HG03442 (cell line): ENCODE results near the gene ASIC3.

Experiments
- ATAC-seq: cut with Tn5 transposase; IDR thresholded peaks from one replicate; pipeline ENCODE4 v1.9.1; 2021; ENCODE audit warnings: mild to moderate bottlenecking, moderate library complexity; ENCODE audit not compliant: unreplicated experiment

The ASIC3 gene

GRCh38 chr7:151056666-151057505 is 8.6 kb downstream of the ASIC3 start:
- ATAC-seq: no peak

GRCh38 chr7:151057506-151057988 is 9.2 kb downstream of the ASIC3 start, which contains the start of gene CDK5:
TSS of gene CDK5 (minus strand) at chr7:151057897. CDS start at chr7:151057848, 49 bp downstream.
- peak; percentile 9 for ATAC-seq

GRCh38 chr7:151057989-151058780 is 9.9 kb downstream of the ASIC3 start:
- peak; percentile 88 for ATAC-seq

GRCh38 chr7:151058781-151059366 is 10.5 kb downstream of the ASIC3 start:
- ATAC-seq: no peak

GRCh38 chr7:151059367-151060112 is 11.2 kb downstream of the ASIC3 start, which contains the start of gene SLC4A2:
TSS of gene SLC4A2 (plus strand) at chr7:151059589. CDS start at chr7:151061988, 2,399 bp downstream.
- ATAC-seq: peak; percentile 27

- ATAC-seq: no peak
These were observed 11.7 kb downstream of the ASIC3 start for GRCh38 chr7:151060113-151060415.

GRCh38 chr7:151060416-151061212 is 12.3 kb downstream of the ASIC3 start:
- no peak for ATAC-seq

- no peak for ATAC-seq
These were observed 13.1 kb downstream of the ASIC3 start for GRCh38 chr7:151061213-151062110.

- no peak for ATAC-seq
These were observed 13.7 kb downstream of the ASIC3 start for GRCh38 chr7:151062111-151062398.

- ATAC-seq: no peak
These were observed 14.3 kb downstream of the ASIC3 start for GRCh38 chr7:151062399-151063211.

GRCh38 chr7:151063212-151063561 is 14.9 kb downstream of the ASIC3 start:
- no peak for ATAC-seq

- ATAC-seq: no peak
These were observed 16.1 kb downstream of the ASIC3 start for GRCh38 chr7:151064454-151064853.

- no peak for ATAC-seq
These were observed 16.7 kb downstream of the ASIC3 start for GRCh38 chr7:151064993-151065392.

- no peak for ATAC-seq
These were observed 17.2 kb downstream of the ASIC3 start for GRCh38 chr7:151065516-151065915.

GRCh38 chr7:151066273-151066974 is 18.1 kb downstream of the ASIC3 start:
- no peak for ATAC-seq

GRCh38 chr7:151068069-151068773 is 19.9 kb downstream of the ASIC3 start:
- no peak for ATAC-seq
